Measurements from ENCODE around the gene MEP1A.
"Not testable (repeated sequence)": the region's sequence is repeated elsewhere in the genome, so short reads cannot be mapped to it uniquely, and the experiment has no call there.

The MEP1A gene

DNA sequence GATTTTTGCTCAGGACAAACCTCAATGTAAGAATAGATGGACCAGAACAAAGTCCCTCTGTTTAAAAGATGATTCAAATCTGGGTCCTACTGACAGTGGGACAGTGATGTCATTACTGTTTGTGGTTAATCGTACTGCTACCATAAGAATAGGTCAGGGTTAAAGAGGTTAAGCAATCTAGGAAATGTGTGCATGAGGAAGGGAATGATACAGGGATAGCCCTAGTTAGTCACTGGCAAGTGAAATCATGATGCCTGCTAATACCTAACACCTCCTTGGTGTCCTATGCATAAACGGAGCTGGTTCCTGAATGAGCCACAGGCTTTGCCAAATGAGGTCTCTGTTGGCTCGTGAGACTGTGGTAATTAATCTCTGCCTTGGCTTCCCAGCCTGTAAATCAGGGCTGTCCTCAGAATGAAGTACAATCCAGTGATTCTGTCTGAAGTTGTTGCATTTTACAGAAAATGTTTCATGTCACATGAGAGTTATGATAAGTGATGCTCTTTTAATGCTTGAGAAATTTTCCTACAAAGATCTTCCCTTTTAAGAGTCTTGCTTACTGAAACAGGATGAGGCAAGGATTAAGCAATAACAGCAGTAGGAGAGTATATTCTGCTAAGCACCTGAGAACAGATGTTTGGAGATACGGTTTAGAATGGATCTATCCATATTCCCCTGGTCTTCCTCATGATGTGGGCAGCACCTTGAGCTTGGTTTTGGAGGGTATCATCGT lies 3.8 kb downstream of the MEP1A start:
- H3K27me3 ChIP-seq (ENCODE audit: control insufficient read depth, insufficient read depth, low read length) = no peaks in the 10 kb centered on the region
- H3K4me1 ChIP-seq (ENCODE audit: control insufficient read depth, low read depth, low read length) = no peaks in the 10 kb centered on the region
- no peak overlapping the region for H3K4me3 ChIP-seq (ENCODE audit: low read length)
- H3K9ac ChIP-seq (ENCODE audit: low read length) = no peak overlapping the region
- no peaks in the 10 kb centered on the region for H3K36me3 ChIP-seq (ENCODE audit: control insufficient read depth, low read depth, low read length)
- H3K9me3 ChIP-seq (ENCODE audit: control insufficient read depth, low read depth, low read length) = no peaks in the 10 kb centered on the region
- no peak overlapping the region for H3K27ac ChIP-seq (ENCODE audit: low read length)

DNA sequence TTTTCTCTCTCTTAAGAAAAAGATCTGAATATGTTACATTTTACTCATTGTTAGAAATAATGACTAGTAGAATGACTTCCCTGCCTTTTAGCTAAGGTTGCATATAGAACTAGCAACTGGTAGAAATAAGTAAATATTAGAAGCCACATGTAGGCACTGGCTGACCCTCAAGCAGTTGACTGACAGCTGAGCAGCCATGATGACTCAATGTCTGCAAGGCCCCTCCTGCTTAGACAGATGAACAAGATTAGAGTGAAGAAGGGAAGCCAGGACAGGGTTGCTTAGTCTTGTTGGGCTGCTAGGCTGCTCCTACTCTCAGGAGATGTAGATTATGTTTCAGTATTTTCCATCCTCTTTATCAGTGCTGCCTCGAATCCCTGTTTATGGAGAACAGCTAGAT lies 6.5 kb downstream of the MEP1A start:
- Histone ChIP-seq H3K27ac (ENCODE audit: low read length) (no peak overlapping the region), H3K9me3 (ENCODE audit: control insufficient read depth, low read depth, low read length) (no peaks in the 10 kb centered on the region), H3K4me3 (ENCODE audit: low read length) (no peak overlapping the region), H3K4me1 (ENCODE audit: control insufficient read depth, low read depth, low read length) (no peaks in the 10 kb centered on the region), H3K36me3 (ENCODE audit: control insufficient read depth, low read depth, low read length) (no peaks in the 10 kb centered on the region), H3K27me3 (ENCODE audit: control insufficient read depth, insufficient read depth, low read length) (no peaks in the 10 kb centered on the region), H3K9ac (ENCODE audit: low read length) (no peak overlapping the region)

DNA sequence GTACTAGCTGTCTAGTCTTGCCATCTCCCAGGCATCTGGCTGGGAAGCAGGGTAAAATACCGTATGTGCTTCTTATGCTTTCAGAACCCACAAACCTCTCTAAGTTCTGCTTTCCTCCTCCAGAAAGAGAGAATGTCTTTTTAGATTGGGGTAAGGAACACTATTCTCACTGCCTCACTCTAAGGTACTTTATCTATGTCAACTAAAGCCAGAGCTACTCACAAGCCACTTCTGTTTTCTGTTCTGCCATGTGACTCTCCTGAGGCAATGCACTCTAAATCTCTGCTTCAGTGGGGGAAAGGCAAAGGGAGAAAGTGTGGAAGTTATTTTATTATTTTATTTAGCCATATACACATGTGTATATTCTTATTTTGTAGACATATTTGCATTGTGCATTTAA lies 15.6 kb downstream of the MEP1A start:
- H3K36me3 ChIP-seq (ENCODE audit: control insufficient read depth, low read depth, low read length) = no peaks in the 10 kb centered on the region
- H3K4me1 ChIP-seq (ENCODE audit: control insufficient read depth, low read depth, low read length) = no peaks in the 10 kb centered on the region
- H3K9me3 ChIP-seq (ENCODE audit: control insufficient read depth, low read depth, low read length) = no peaks in the 10 kb centered on the region
- no peaks in the 10 kb centered on the region for H3K27me3 ChIP-seq (ENCODE audit: control insufficient read depth, insufficient read depth, low read length)
- H3K4me3 ChIP-seq (ENCODE audit: low read length) = no peak overlapping the region
- H3K9ac ChIP-seq (ENCODE audit: low read length) = no peak overlapping the region
- no peak overlapping the region for H3K27ac ChIP-seq (ENCODE audit: low read length)

- no peak overlapping the region for H3K4me3 ChIP-seq (ENCODE audit: low read length)
Observed at GRCh38 chr6:46815130-46815529, 21.9 kb downstream of the MEP1A start.

DNA sequence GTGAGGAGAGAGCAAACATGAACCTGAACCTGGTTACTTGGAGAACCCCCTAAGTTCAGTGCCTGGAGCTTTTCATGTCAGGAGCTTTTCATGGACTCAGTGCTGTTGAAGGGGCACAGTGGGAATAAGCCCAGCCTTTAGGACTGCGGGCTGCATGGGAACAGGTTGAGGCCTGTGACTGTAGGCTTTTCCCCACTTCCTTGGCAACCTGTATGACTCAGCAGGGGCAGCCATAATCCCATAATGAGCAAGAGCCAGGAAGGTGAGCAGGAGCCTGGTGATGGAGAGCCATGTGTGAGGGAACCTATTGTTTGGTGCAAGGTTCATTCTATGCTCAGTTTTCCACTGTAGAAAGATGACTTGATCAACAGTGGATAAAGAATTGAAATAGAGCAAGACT lies 23.4 kb downstream of the MEP1A start:
- no peak overlapping the region for H3K9ac ChIP-seq (ENCODE audit: low read length)
- no peaks in the 10 kb centered on the region for H3K27me3 ChIP-seq (ENCODE audit: control insufficient read depth, insufficient read depth, low read length)
- H3K9me3 ChIP-seq (ENCODE audit: control insufficient read depth, low read depth, low read length) = no peaks in the 10 kb centered on the region
- H3K4me1 ChIP-seq (ENCODE audit: control insufficient read depth, low read depth, low read length) = no peaks in the 10 kb centered on the region
- no peaks in the 10 kb centered on the region for H3K36me3 ChIP-seq (ENCODE audit: control insufficient read depth, low read depth, low read length)
- H3K4me3 ChIP-seq (ENCODE audit: low read length) = no peak overlapping the region
- H3K27ac ChIP-seq (ENCODE audit: low read length) = no peak overlapping the region

More at GRCh38 chr6:46815130-46815529, 21.9 kb downstream of the MEP1A start:
- Histone ChIP-seq H3K36me3 (ENCODE audit: control insufficient read depth, low read depth, low read length) (no peaks in the 10 kb centered on the region), H3K27ac (ENCODE audit: low read length) (no peak overlapping the region), H3K27me3 (ENCODE audit: control insufficient read depth, insufficient read depth, low read length) (no peaks in the 10 kb centered on the region), H3K9ac (ENCODE audit: low read length) (no peak overlapping the region), H3K9me3 (ENCODE audit: control insufficient read depth, low read depth, low read length) (no peaks in the 10 kb centered on the region), H3K4me1 (ENCODE audit: control insufficient read depth, low read depth, low read length) (no peaks in the 10 kb centered on the region)

DNA sequence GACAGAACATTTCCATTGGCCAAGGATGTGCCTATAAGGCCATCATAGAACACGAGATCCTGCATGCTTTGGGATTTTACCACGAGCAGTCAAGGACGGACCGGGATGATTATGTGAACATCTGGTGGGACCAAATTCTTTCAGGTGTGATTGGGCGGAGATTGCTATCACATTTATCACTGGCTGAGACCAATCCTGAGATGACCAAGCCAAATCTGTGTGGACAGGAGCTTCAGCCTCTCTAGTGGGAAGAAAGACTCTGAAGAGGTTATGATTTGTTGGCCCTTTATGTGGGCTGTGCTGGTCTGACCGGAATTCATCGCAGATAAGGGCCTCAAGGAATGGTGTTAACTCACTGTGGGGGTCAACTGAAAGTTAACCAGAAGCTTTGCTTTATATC lies 26.4 kb downstream of the MEP1A start:
- Histone ChIP-seq H3K9me3 (ENCODE audit: control insufficient read depth, low read depth, low read length) (no peaks in the 10 kb centered on the region), H3K27ac (ENCODE audit: low read length) (no peak overlapping the region), H3K27me3 (ENCODE audit: control insufficient read depth, insufficient read depth, low read length) (no peaks in the 10 kb centered on the region), H3K4me3 (ENCODE audit: low read length) (no peak overlapping the region), H3K4me1 (ENCODE audit: control insufficient read depth, low read depth, low read length) (no peaks in the 10 kb centered on the region), H3K9ac (ENCODE audit: low read length) (no peak overlapping the region), H3K36me3 (ENCODE audit: control insufficient read depth, low read depth, low read length) (no peaks in the 10 kb centered on the region)

GRCh38 chr6:46821458-46821881 lies 28.3 kb downstream of the MEP1A start:
- no peaks in the 10 kb centered on the region for H3K27me3 ChIP-seq (ENCODE audit: control insufficient read depth, insufficient read depth, low read length)

DNA sequence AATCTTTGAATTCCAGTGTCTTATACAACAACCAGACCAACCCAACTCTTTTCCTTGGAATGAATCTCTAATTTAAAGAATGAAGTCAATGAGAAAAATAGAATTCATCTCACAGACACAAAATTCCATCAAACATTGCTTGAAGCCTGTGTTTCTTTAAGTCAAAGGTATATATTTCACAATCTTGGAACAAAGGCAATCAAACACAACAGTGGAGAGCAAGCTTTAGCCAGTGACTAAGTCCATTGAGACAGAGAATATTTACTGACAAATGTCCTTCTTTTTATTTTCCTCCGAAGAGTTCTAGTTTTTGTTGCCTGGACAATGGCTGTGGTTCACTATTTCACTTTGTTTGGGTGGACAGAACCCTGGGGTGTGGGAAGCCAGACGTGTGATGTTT lies 35.8 kb downstream of the MEP1A start:
- H3K9me3 ChIP-seq (ENCODE audit: control insufficient read depth, low read depth, low read length) = no peaks in the 10 kb centered on the region
- H3K27ac ChIP-seq (ENCODE audit: low read length) = no peak overlapping the region
- no peaks in the 10 kb centered on the region for H3K36me3 ChIP-seq (ENCODE audit: control insufficient read depth, low read depth, low read length)
- no peak overlapping the region for H3K4me3 ChIP-seq (ENCODE audit: low read length)
- no peak overlapping the region for H3K9ac ChIP-seq (ENCODE audit: low read length)
- H3K27me3 ChIP-seq (ENCODE audit: control insufficient read depth, insufficient read depth, low read length) = no peaks in the 10 kb centered on the region
- H3K4me1 ChIP-seq (ENCODE audit: control insufficient read depth, low read depth, low read length) = no peaks in the 10 kb centered on the region

More at GRCh38 chr6:46821458-46821881, 28.3 kb downstream of the MEP1A start:
- no peaks in the 10 kb centered on the region for H3K36me3 ChIP-seq (ENCODE audit: control insufficient read depth, low read depth, low read length)
- no peak overlapping the region for H3K9ac ChIP-seq (ENCODE audit: low read length)
- H3K9me3 ChIP-seq (ENCODE audit: control insufficient read depth, low read depth, low read length) = no peaks in the 10 kb centered on the region
- no peak overlapping the region for H3K27ac ChIP-seq (ENCODE audit: low read length)
- no peaks in the 10 kb centered on the region for H3K4me1 ChIP-seq (ENCODE audit: control insufficient read depth, low read depth, low read length)
- no peak overlapping the region for H3K4me3 ChIP-seq (ENCODE audit: low read length)

DNA sequence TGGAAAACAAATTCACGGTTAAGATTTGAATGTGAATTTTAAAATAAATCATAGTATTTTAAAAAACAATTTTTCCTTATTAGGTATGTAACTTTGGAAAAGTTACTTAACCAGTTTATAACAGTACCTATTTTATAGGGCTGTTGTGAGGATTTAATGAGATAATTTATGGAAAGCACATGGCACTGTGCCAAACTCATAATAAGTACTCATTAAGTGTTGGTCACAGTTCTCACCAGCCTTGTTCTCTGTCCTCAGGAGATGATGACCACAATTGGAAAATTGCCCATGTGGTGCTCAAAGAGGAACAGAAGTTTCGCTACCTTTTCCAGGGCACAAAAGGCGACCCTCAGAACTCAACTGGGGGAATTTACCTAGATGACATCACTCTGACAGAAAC lies 39.6 kb downstream of the MEP1A start:
- no peaks in the 10 kb centered on the region for H3K9me3 ChIP-seq (ENCODE audit: control insufficient read depth, low read depth, low read length)

GRCh38 chr6:46834257-46834916 lies 41.2 kb downstream of the MEP1A start:
- H3K9ac ChIP-seq (ENCODE audit: low read length); H3K9me3 ChIP-seq (ENCODE audit: control insufficient read depth, low read depth, low read length); H3K27me3 ChIP-seq (ENCODE audit: control insufficient read depth, insufficient read depth, low read length); H3K4me3 ChIP-seq (ENCODE audit: low read length); H3K27ac ChIP-seq (ENCODE audit: low read length); H3K36me3 ChIP-seq (ENCODE audit: control insufficient read depth, low read depth, low read length); H3K4me1 ChIP-seq (ENCODE audit: control insufficient read depth, low read depth, low read length): not testable (repeated sequence)

More for the DNA sequence above, 39.6 kb downstream of the MEP1A start:
- Histone ChIP-seq H3K36me3 (ENCODE audit: control insufficient read depth, low read depth, low read length) (no peaks in the 10 kb centered on the region), H3K27me3 (ENCODE audit: control insufficient read depth, insufficient read depth, low read length) (no peaks in the 10 kb centered on the region), H3K4me3 (ENCODE audit: low read length) (no peak overlapping the region), H3K9ac (ENCODE audit: low read length) (no peak overlapping the region), H3K27ac (ENCODE audit: low read length) (no peak overlapping the region), H3K4me1 (ENCODE audit: control insufficient read depth, low read depth, low read length) (no peaks in the 10 kb centered on the region)

DNA sequence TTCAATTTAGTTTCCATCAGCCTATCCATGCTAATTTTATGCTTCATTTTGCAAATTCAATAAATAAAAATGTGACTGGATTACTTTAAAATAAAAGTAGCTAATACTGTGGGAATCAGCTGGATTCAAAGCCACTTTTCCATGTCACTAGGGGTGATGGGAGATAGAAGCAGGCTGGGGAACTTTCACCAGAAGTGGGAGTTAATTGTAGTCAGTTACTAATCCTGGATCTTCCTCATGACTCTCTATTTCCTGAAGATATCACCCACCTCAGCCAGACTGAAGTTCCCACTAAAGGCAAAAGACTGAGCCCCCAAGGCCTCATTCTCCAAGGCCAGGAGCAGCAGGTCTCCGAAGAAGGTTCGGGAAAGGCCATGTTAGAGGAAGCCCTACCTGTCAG lies 41.8 kb downstream of the MEP1A start:
- not testable (repeated sequence) for H3K4me1 ChIP-seq (ENCODE audit: control insufficient read depth, low read depth, low read length); H3K9me3 ChIP-seq (ENCODE audit: control insufficient read depth, low read depth, low read length); H3K36me3 ChIP-seq (ENCODE audit: control insufficient read depth, low read depth, low read length); H3K27ac ChIP-seq (ENCODE audit: low read length); H3K27me3 ChIP-seq (ENCODE audit: control insufficient read depth, insufficient read depth, low read length); H3K9ac ChIP-seq (ENCODE audit: low read length); H3K4me3 ChIP-seq (ENCODE audit: low read length)

DNA sequence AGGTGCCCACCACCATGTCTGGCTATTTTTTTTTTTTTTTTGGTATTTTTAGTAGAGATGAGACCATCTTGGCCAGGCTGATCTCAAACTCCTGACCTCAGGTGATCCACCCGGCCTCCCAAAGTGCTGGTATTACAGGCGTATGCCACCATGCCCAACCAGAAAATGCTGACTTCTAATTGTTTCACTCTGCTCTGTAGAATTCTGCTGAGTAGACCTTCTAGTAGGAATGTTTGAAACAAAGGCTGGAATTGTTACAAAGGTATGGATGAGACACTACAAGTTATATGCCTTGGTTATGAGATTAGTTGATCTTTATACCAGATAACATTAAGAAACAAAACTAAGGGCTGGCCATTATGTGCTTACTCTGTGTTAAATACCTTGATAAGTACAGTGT lies 44.8 kb downstream of the MEP1A start:
- Histone ChIP-seq H3K27ac (ENCODE audit: low read length) (no peak overlapping the region), H3K4me3 (ENCODE audit: low read length) (no peak overlapping the region), H3K9me3 (ENCODE audit: control insufficient read depth, low read depth, low read length) (peaks cover 11% of the 10 kb centered on the region), H3K36me3 (ENCODE audit: control insufficient read depth, low read depth, low read length) (no peaks in the 10 kb centered on the region), H3K4me1 (ENCODE audit: control insufficient read depth, low read depth, low read length) (no peaks in the 10 kb centered on the region), H3K27me3 (ENCODE audit: control insufficient read depth, insufficient read depth, low read length) (no peaks in the 10 kb centered on the region), H3K9ac (ENCODE audit: low read length) (no peak overlapping the region)
